H9 (cell line): ENCODE measurements around the gene SLC12A3. TPM values are rescaled to one million over a fixed set of nuclear protein-coding genes. Genes with fewer than 3 reads are reported as not detected.

Experiments used
- DNase-seq: peaks from one replicate; pipeline ENCODE4 v3.0.0-alpha.2; 2017
- H2AFZ ChIP-seq: one replicate; pipeline ENCODE4 v1.6.1; 2013; ENCODE audit warnings: mild to moderate bottlenecking, low read length, control low read depth, moderate library complexity
- H2AK5ac ChIP-seq: 2 replicates; pipeline ENCODE4 v1.6.1; 2013; ENCODE audit warnings: low read length, control low read depth, mixed read lengths; ENCODE audit not compliant: insufficient read length
- H2BK120ac ChIP-seq: one replicate; pipeline ENCODE4 v1.6.1; 2013; ENCODE audit warnings: low read depth, mild to moderate bottlenecking, low read length, control low read depth, inconsistent platforms; ENCODE audit not compliant: poor library complexity, severe bottlenecking
- H2BK12ac ChIP-seq: 2 replicates; pipeline ENCODE4 v1.6.1; 2013; ENCODE audit warnings: low read length, control low read depth, mixed read lengths, low read depth; ENCODE audit not compliant: insufficient read length
- H2BK15ac ChIP-seq: 2 replicates; pipeline ENCODE4 v1.6.1; 2013; ENCODE audit warnings: low read depth, low read length, control low read depth
- H2BK20ac ChIP-seq: one replicate; pipeline ENCODE4 v1.6.1; 2013; ENCODE audit warnings: low read depth, mild to moderate bottlenecking, low read length, control low read depth, inconsistent platforms; ENCODE audit not compliant: poor library complexity, severe bottlenecking
- H2BK5ac ChIP-seq: 2 replicates; pipeline ENCODE4 v1.6.1; 2013; ENCODE audit warnings: low read length, control low read depth, mixed read lengths; ENCODE audit not compliant: insufficient read length
- H3K14ac ChIP-seq: 2 replicates; pipeline ENCODE4 v1.6.1; 2013; ENCODE audit warnings: low read length, control low read depth; ENCODE audit not compliant: insufficient read depth
- H3K18ac ChIP-seq: 2 replicates; pipeline ENCODE4 v1.6.1; 2013; ENCODE audit warnings: low read depth, mild to moderate bottlenecking, mixed read lengths, low read length, control low read depth; ENCODE audit not compliant: insufficient read length
- H3K23ac ChIP-seq: 2 replicates; pipeline ENCODE4 v1.6.1; 2013; ENCODE audit warnings: low read length, control low read depth, mixed read lengths, low read depth; ENCODE audit not compliant: insufficient read length
- H3K23me2 ChIP-seq: 2 replicates; pipeline ENCODE4 v1.6.1; 2013; ENCODE audit warnings: low read depth, mild to moderate bottlenecking, mixed read lengths, low read length, control low read depth; ENCODE audit not compliant: insufficient read length, poor library complexity, severe bottlenecking
- H3K27ac ChIP-seq: 2 replicates; pipeline ENCODE4 v1.5.1; 2013; ENCODE audit warnings: low read length, control low read depth, mixed read lengths, low read depth; ENCODE audit not compliant: insufficient read length
- H3K27me3 ChIP-seq: 2 replicates; pipeline ENCODE4 v1.6.1; 2013; ENCODE audit warnings: low read length, control low read depth, inconsistent platforms; ENCODE audit not compliant: insufficient read depth
- H3K4ac ChIP-seq: 2 replicates; pipeline ENCODE4 v1.6.1; 2013; ENCODE audit warnings: low read depth, mild to moderate bottlenecking, control low read depth, inconsistent platforms, low read length, moderate library complexity
- H3K4me1 ChIP-seq: 2 replicates; pipeline ENCODE4 v1.6.1; 2013; ENCODE audit warnings: low read length, control low read depth, inconsistent platforms; ENCODE audit not compliant: insufficient read depth
- H3K4me2 ChIP-seq: 2 replicates; pipeline ENCODE4 v1.6.1; 2013; ENCODE audit warnings: low read length, control low read depth, mixed read lengths; ENCODE audit not compliant: insufficient read length, insufficient read depth
- H3K56ac ChIP-seq: 2 replicates; pipeline ENCODE4 v1.6.1; 2013; ENCODE audit warnings: low read depth, mild to moderate bottlenecking, mixed read lengths, low read length, control low read depth; ENCODE audit not compliant: insufficient read length
- H3K79me1 ChIP-seq: 2 replicates; pipeline ENCODE4 v1.6.1; 2013; ENCODE audit warnings: low read depth, mild to moderate bottlenecking, moderate library complexity, low read length, control low read depth, inconsistent platforms; ENCODE audit not compliant: insufficient read depth, poor library complexity, severe bottlenecking
- H3K79me2 ChIP-seq: 2 replicates; pipeline ENCODE4 v1.6.1; 2013; ENCODE audit warnings: low read length, control low read depth, inconsistent platforms; ENCODE audit not compliant: insufficient read depth
- H3K9ac ChIP-seq: 2 replicates; pipeline ENCODE4 v1.6.1; 2013; ENCODE audit warnings: low read length, control low read depth, mixed read lengths; ENCODE audit not compliant: insufficient read length; ENCODE audit errors: extremely low read depth
- H3K9me3 ChIP-seq: one replicate; pipeline ENCODE4 v1.6.1; 2013; ENCODE audit warnings: low read depth, low read length, inconsistent platforms; ENCODE audit not compliant: control insufficient read depth
- H3T11ph ChIP-seq: one replicate; pipeline ENCODE4 v1.6.1; 2013; ENCODE audit warnings: mild to moderate bottlenecking, low read length, control low read depth, inconsistent platforms
- H4K20me1 ChIP-seq: one replicate; pipeline ENCODE4 v1.6.1; 2013; ENCODE audit not compliant: control insufficient read depth, insufficient read length, insufficient read depth
- H4K5ac ChIP-seq: 2 replicates; pipeline ENCODE4 v1.6.1; 2013; ENCODE audit warnings: low read depth, mild to moderate bottlenecking, mixed read lengths, low read length, control low read depth; ENCODE audit not compliant: insufficient read length
- H4K8ac ChIP-seq: replicated peaks from 2 replicates; pipeline ENCODE4 v1.6.1; 2013; ENCODE audit warnings: low read length, control low read depth, mixed read lengths, low read depth; ENCODE audit not compliant: insufficient read length
- H4K91ac ChIP-seq: 2 replicates; pipeline ENCODE4 v1.6.1; 2013; ENCODE audit warnings: low read depth, mild to moderate bottlenecking, moderate library complexity, mixed read lengths, low read length, control low read depth; ENCODE audit not compliant: insufficient read length
- H3K27ac Mint-ChIP-seq, 3 experiments: 2 replicates in 2 of 3; 3 replicates in 1 of 3; pipeline ENCODE4 v1.8.0; 2020 to 2021; ENCODE audit warnings: mixed read lengths in 3 of 3, mild to moderate bottlenecking in 1 of 3, moderate library complexity in 1 of 3
- H3K27me3 Mint-ChIP-seq: 2 replicates; pipeline ENCODE4 v1.8.0; 2021; ENCODE audit warnings: low read depth, mild to moderate bottlenecking, moderate library complexity, mixed read lengths
- H3K36me3 Mint-ChIP-seq, 3 experiments: 2 replicates in 2 of 3; 3 replicates in 1 of 3; pipeline ENCODE4 v1.8.0; 2020 to 2021; ENCODE audit warnings: low read depth in 3 of 3, mixed read lengths in 3 of 3; ENCODE audit not compliant: insufficient read depth in 1 of 3
- H3K4me1 Mint-ChIP-seq, 2 experiments: 2 replicates each; pipeline ENCODE4 v1.8.0; 2020; ENCODE audit warnings: mixed read lengths in 2 of 2
- H3K4me3 Mint-ChIP-seq, 2 experiments: 2 replicates in 1 of 2; 3 replicates in 1 of 2; pipeline ENCODE4 v1.8.0; 2020 to 2021; ENCODE audit warnings: mild to moderate bottlenecking in 2 of 2, mixed read lengths in 2 of 2, moderate library complexity in 1 of 2
- H3K9me3 Mint-ChIP-seq, 2 experiments: 2 replicates in 1 of 2; 3 replicates in 1 of 2; pipeline ENCODE4 v1.8.0; 2020; ENCODE audit warnings: mild to moderate bottlenecking in 2 of 2, mixed read lengths in 2 of 2, moderate library complexity in 1 of 2
- CTCF ChIP-seq: fragments of 200-600 bp; sonication (generic); conservative IDR thresholded peaks from 3 replicates; pipeline ENCODE4 v1.8.0; 2021; ENCODE audit warnings: antibody characterized with exemption, mild to moderate bottlenecking
- WGBS: extraction: QIAGEN DNeasy Blood & Tissue Kit; methylation state at CpG from one replicate; pipeline ENCODE4 v1.1.7; 2013; ENCODE audit warnings: missing lambda C conversion rate, low lambda C conversion rate, mixed read lengths; ENCODE audit not compliant: insufficient read length; ENCODE audit errors: extremely low coverage; 5-methylcytosine and 5-hydroxymethylcytosine counted together
- total RNA-seq: library from RNA; stranded (reverse); gene quantifications from 2 replicates; pipeline ENCODE4 v1.2.1, GENCODE V29; 2021

The SLC12A3 gene
- total RNA-seq, 1 experiment from 2014 or later: not detected

- Histone ChIP-seq H3K9ac (peak overlapping the region; percentile 63), H4K20me1 (no peaks in the 10 kb centered on the region), H2BK12ac (peak overlapping the region; percentile 89), H3K23me2 (peaks cover 11% of the 10 kb centered on the region), H3K27ac (no peak overlapping the region), H3K79me1 (peaks cover 2% of the 10 kb centered on the region), H3K4ac (peak overlapping the region; percentile 33; the same call in 1 of the 2 replicates), H3K79me2 (peaks cover 9% of the 10 kb centered on the region; the same call in 1 of the 2 replicates), H3K4me1 (peaks cover 3% of the 10 kb centered on the region; the same call in 1 of the 2 replicates), H3K18ac (peak overlapping the region; percentile 92), H3K14ac (peak overlapping the region; percentile 83), H3K23ac (no peak overlapping the region), H2BK120ac (peak overlapping the region; percentile 14), H3K9me3 (no peaks in the 10 kb centered on the region), H4K8ac (no peak overlapping the region), H3T11ph (peak overlapping the region; percentile 43), H2BK20ac (no peak overlapping the region), H4K5ac (peak overlapping the region; percentile 77), H3K27me3 (no peaks in the 10 kb centered on the region), H2AK5ac (no peak overlapping the region), H2BK15ac (no peak overlapping the region), H4K91ac (peak overlapping the region; percentile 87), H3K4me2 (no peak overlapping the region), H3K56ac (no peak overlapping the region), H2AFZ (no peak overlapping the region), H2BK5ac (no peak overlapping the region)
- Mint-ChIP-seq H3K27ac (peak overlapping the region; percentile 94 to 98 (median 97)), H3K9me3 (no peaks in the 10 kb centered on the region), H3K4me3 (peak overlapping the region; percentile 76 to 94), H3K27me3 (no peaks in the 10 kb centered on the region; the same call in 1 of the 2 replicates), H3K4me1 (peaks cover 21 to 23% of the 10 kb centered on the region in 2 experiments), H3K36me3 (peaks cover 5 to 21% (median 18%) of the 10 kb centered on the region in 3 experiments)
- WGBS: no CpG with 5 or more reads among the region's 25 CpGs
- TF ChIP-seq CTCF: no peak
- no peak for DNase-seq
These were observed 66.4 kb downstream of the SLC12A3 start for GRCh38 chr16:56931271-56931891.
